ENCODE measurements around the gene ARHGDIG.

DNA sequence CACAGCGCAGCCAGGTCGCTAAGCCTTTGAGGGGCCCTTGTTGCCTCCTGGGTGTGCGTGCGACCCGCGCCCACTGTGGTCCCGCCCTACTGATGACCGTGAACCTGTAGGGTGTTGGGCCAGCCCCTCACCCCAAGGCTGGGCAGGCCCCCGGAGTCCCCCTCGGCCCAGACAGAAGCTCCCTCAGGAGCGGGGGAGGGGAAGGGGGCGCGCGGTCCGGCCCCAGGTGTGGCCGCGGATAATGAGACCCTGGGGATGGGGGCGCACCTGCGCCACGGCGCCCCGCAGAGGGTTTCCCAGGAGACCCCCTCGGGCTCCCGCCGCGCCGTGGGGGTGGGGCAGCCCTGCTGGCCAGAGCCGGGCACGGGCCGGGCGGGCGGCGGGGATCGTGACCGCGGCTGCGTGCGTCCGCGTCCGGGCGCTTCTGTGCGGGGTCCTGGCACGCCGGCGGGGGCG, 358 bp upstream of the ARHGDIG start:
- TF ChIP-seq, protein P1, sequence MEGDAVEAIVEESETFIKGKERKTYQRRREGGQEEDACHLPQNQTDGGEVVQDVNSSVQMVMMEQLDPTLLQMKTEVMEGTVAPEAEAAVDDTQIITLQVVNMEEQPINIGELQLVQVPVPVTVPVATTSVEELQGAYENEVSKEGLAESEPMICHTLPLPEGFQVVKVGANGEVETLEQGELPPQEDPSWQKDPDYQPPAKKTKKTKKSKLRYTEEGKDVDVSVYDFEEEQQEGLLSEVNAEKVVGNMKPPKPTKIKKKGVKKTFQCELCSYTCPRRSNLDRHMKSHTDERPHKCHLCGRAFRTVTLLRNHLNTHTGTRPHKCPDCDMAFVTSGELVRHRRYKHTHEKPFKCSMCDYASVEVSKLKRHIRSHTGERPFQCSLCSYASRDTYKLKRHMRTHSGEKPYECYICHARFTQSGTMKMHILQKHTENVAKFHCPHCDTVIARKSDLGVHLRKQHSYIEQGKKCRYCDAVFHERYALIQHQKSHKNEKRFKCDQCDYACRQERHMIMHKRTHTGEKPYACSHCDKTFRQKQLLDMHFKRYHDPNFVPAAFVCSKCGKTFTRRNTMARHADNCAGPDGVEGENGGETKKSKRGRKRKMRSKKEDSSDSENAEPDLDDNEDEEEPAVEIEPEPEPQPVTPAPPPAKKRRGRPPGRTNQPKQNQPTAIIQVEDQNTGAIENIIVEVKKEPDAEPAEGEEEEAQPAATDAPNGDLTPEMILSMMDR (IDR thresholded peaks at IDR 0.05): no peak
- no peak for TF ChIP-seq POLR2A (IDR thresholded peaks at IDR 0.05)
